Uterus (tissue), 4 donors: ENCODE results near the gene SMARCAL1. TPM values are rescaled to one million over a fixed set of nuclear protein-coding genes. Genes with fewer than 3 reads are reported as not detected.

Source experiments
- DNase-seq, 2 donors: peaks; one replicate each; pipeline ENCODE4 v3.0.0-alpha.2; 2019 to 2020
- H3K27ac ChIP-seq, 2 donors: fragments of 200-600 bp; sonication (generic); 1 replicate in 1 of 2; 2 replicates in 1 of 2; pipeline ENCODE4 v1.5.1; 2016 to 2018
- H3K27me3 ChIP-seq, 2 donors: fragments of 200-600 bp; sonication (generic); one replicate each; pipeline ENCODE4 v1.5.1; 2018 to 2019; ENCODE audit warnings: control low read depth in 1 of 2
- H3K36me3 ChIP-seq, 2 donors: fragments of 200-600 bp; sonication (generic); one replicate each; pipeline ENCODE4 v1.5.1; 2019; ENCODE audit warnings: control low read depth in 1 of 2
- H3K4me1 ChIP-seq, 2 donors: fragments of 200-600 bp; sonication (generic); one replicate each; pipeline ENCODE4 v1.5.1; 2018 to 2019; ENCODE audit warnings: control low read depth in 1 of 2
- H3K4me3 ChIP-seq, 2 donors: fragments of 200-600 bp; sonication (generic); 1 replicate in 1 of 2; 2 replicates in 1 of 2; pipeline ENCODE4 v1.5.1; 2018 to 2019; ENCODE audit warnings: mild to moderate bottlenecking in 1 of 2
- H3K9me3 ChIP-seq, 2 donors: fragments of 200-600 bp; sonication (generic); one replicate each; pipeline ENCODE4 v1.5.1; 2019; ENCODE audit warnings: control low read depth in 1 of 2
- POLR2A ChIP-seq, 2 donors: fragments of 450-650 bp; IDR thresholded peaks; one replicate each; pipeline ENCODE4 v1.6.1; 2016; ENCODE audit warnings: antibody characterized with exemption in 2 of 2, mild to moderate bottlenecking in 1 of 2, moderate library complexity in 1 of 2
- intact Hi-C: fragments of 100-400 bp; cut with DNase I; formaldehyde crosslinking; loops from one replicate; pipeline ENCODE4 v1.15.1; 2023; ENCODE audit warnings: low total_unique reads
- total RNA-seq, 4 donors: library from RNA; depleted of rRNA in 3 of 4; stranded (reverse); fragments of >200 nt in 3 of 4; gene quantifications; one replicate each; pipeline versions ENCODE4 v1.1.0 to v1.2.4, GENCODE V29; 2014 to 2023
- TF ChIP-seq, protein P1 (sequence below), 4 experiments: fragments of 200-600 bp in 2 of 4; fragments of 450-650 bp in 2 of 4; sonication (generic) in 2 of 4; IDR thresholded peaks; one replicate each; pipeline ENCODE4 v1.5.1; 2016 to 2019; ENCODE audit warnings: antibody characterized with exemption in 4 of 4, mild to moderate bottlenecking in 2 of 4, moderate library complexity in 1 of 4
- donor health status: DM: yes; HTN: yes; CAD: no.

Gene SMARCAL1
- total RNA-seq, 4 donors from 2014 or later, result 8.5 to 25.1 (median 15.5) TPM

- DNase-seq, result no peak
- H3K27ac ChIP-seq, result no peak overlapping the region
- intact Hi-C loops, result no loop called here
- no peak overlapping the region for H3K4me3 ChIP-seq
- H3K36me3 ChIP-seq, result no peaks in the 10 kb centered on the region
- no peaks in the 10 kb centered on the region for H3K9me3 ChIP-seq
- no peaks in the 10 kb centered on the region for H3K27me3 ChIP-seq
- H3K4me1 ChIP-seq, result no peaks in the 10 kb centered on the region
- no peak for TF ChIP-seq POLR2A (IDR thresholded peaks at IDR 0.05)
- TF ChIP-seq, protein P1, sequence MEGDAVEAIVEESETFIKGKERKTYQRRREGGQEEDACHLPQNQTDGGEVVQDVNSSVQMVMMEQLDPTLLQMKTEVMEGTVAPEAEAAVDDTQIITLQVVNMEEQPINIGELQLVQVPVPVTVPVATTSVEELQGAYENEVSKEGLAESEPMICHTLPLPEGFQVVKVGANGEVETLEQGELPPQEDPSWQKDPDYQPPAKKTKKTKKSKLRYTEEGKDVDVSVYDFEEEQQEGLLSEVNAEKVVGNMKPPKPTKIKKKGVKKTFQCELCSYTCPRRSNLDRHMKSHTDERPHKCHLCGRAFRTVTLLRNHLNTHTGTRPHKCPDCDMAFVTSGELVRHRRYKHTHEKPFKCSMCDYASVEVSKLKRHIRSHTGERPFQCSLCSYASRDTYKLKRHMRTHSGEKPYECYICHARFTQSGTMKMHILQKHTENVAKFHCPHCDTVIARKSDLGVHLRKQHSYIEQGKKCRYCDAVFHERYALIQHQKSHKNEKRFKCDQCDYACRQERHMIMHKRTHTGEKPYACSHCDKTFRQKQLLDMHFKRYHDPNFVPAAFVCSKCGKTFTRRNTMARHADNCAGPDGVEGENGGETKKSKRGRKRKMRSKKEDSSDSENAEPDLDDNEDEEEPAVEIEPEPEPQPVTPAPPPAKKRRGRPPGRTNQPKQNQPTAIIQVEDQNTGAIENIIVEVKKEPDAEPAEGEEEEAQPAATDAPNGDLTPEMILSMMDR (IDR thresholded peaks at IDR 0.05), result no peak
Measured at GRCh38 chr2:216450346-216450745, 38.1 kb downstream of the SMARCAL1 start.

- intact Hi-C loops, result no loop called here
- DNase-seq, result no peak
- no peaks in the 10 kb centered on the region for H3K36me3 ChIP-seq
- no peaks in the 10 kb centered on the region for H3K9me3 ChIP-seq
- no peak overlapping the region for H3K27ac ChIP-seq
- no peak overlapping the region for H3K4me3 ChIP-seq
- TF ChIP-seq, protein P1 (IDR thresholded peaks at IDR 0.05), result no peak
- TF ChIP-seq POLR2A (IDR thresholded peaks at IDR 0.05), result no peak
- H3K27me3 ChIP-seq, result no peaks in the 10 kb centered on the region
- H3K4me1 ChIP-seq, result no peaks in the 10 kb centered on the region
Measured at GRCh38 chr2:216450784-216451183, 38.5 kb downstream of the SMARCAL1 start.

DNA sequence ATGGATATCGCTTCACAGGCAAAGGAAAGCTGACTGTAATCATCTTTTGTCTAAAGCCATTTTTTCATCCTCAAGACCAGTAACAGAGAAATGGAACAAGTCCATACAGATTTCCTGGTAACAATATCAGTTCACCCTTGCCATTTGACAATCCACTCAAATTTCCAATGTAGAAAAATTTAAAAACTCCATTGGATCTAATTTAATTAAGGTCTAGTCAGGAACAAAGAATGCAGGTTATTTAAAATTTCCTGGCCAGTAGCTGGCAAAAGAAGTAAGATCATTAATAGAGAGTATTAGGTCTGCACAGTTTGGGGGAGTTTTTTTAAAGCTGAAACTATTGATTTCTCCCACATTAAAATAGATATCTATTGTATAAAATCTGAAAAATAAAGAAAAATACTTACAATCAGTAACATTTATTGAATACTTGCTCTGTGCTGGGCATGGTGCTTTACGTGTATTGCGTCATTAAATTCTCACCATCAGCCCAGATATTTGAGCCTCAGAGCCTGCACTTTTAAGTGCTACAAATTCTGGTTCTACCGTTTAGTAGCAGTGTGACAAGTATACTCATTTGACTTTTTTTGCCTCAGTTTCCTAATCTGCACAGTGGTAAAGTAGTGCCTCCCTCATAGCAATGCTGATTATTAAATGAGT is 41.8 kb downstream of the SMARCAL1 start:
- Histone ChIP-seq H3K36me3 (no peaks in the 10 kb centered on the region), H3K9me3 (no peaks in the 10 kb centered on the region), H3K27me3 (no peaks in the 10 kb centered on the region), H3K4me3 (no peak overlapping the region), H3K4me1 (no peaks in the 10 kb centered on the region), H3K27ac (no peak overlapping the region)
- intact Hi-C loops, result no loop called here
- TF ChIP-seq, protein P1 (IDR thresholded peaks at IDR 0.05), result no peak
- TF ChIP-seq POLR2A (IDR thresholded peaks at IDR 0.05), result no peak
- no peak for DNase-seq

- no peaks in the 10 kb centered on the region for H3K9me3 ChIP-seq
- DNase-seq, result no peak
- H3K36me3 ChIP-seq, result no peaks in the 10 kb centered on the region
- H3K27ac ChIP-seq, result no peak overlapping the region
- TF ChIP-seq, protein P1 (IDR thresholded peaks at IDR 0.05), result no peak
- TF ChIP-seq POLR2A (IDR thresholded peaks at IDR 0.05), result no peak
- H3K4me1 ChIP-seq, result no peaks in the 10 kb centered on the region
- H3K4me3 ChIP-seq, result no peak overlapping the region
- no peaks in the 10 kb centered on the region for H3K27me3 ChIP-seq
- intact Hi-C loops, result no loop called here
Measured at GRCh38 chr2:216463148-216463547, 50.9 kb downstream of the SMARCAL1 start.

- TF ChIP-seq, protein P1 (IDR thresholded peaks at IDR 0.05), result no peak
- no peak for TF ChIP-seq POLR2A (IDR thresholded peaks at IDR 0.05)
- Histone ChIP-seq H3K27me3 (no peaks in the 10 kb centered on the region), H3K27ac (no peak overlapping the region), H3K4me1 (no peaks in the 10 kb centered on the region), H3K4me3 (no peak overlapping the region), H3K9me3 (no peaks in the 10 kb centered on the region), H3K36me3 (no peaks in the 10 kb centered on the region)
- intact Hi-C loops, result no loop called here
- DNase-seq, result no peak
Measured at GRCh38 chr2:216464104-216464720, 51.9 kb downstream of the SMARCAL1 start.
